Tibial nerve (tissue), 4 donors: ENCODE results near the gene IRF8.

ENCODE experiments used
- EP300 ChIP-seq, 2 donors: sonication (generic); formaldehyde crosslinking; IDR thresholded peaks; one replicate each; pipeline ENCODE4 v1.6.1; 2017; ENCODE audit warnings: antibody characterized with exemption in 2 of 2, mild to moderate bottlenecking in 1 of 2
- POLR2A ChIP-seq, 2 donors: fragments of 450-650 bp; IDR thresholded peaks; one replicate each; pipeline ENCODE4 v1.6.1; 2017; ENCODE audit warnings: antibody characterized with exemption in 2 of 2, mild to moderate bottlenecking in 2 of 2, moderate library complexity in 2 of 2
- TF ChIP-seq, protein P1 (sequence below), 5 experiments: fragments of 200-600 bp in 3 of 5; fragments of 450-650 bp in 2 of 5; sonication (generic) in 3 of 5; IDR thresholded peaks; one replicate each; pipeline ENCODE4 v1.5.1; 2016 to 2019; ENCODE audit warnings: antibody characterized with exemption in 5 of 5, mild to moderate bottlenecking in 3 of 5, moderate library complexity in 2 of 5

DNA sequence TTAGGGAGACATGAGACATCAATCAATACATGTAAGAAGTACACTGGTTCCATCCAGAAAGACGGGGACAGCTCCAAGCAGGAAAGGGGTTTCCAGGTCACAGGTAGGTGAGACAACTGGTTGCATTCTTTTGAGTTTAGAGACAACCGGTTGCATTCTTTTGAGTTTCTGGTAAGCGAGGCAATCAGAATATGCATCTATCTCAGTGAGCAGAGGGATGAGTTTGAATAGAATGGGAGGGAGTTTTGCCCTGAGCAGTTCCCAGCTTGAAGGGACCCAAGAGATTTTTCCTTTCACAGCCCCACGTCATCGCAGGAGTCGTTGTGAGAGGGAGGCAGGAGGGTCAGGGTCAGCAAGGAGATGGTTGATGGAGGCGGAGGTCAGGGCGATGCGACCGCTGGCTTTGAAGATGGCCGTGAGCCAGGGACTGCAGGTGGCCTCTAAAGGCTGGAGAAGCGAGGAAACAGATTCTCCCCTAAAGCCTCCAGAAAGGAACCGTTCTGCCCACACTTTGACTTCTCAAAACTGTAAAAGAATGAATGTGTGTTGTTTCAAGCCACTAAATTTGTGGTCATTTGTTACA is 36.5 kb downstream of the IRF8 start:
- TF ChIP-seq, protein P1, sequence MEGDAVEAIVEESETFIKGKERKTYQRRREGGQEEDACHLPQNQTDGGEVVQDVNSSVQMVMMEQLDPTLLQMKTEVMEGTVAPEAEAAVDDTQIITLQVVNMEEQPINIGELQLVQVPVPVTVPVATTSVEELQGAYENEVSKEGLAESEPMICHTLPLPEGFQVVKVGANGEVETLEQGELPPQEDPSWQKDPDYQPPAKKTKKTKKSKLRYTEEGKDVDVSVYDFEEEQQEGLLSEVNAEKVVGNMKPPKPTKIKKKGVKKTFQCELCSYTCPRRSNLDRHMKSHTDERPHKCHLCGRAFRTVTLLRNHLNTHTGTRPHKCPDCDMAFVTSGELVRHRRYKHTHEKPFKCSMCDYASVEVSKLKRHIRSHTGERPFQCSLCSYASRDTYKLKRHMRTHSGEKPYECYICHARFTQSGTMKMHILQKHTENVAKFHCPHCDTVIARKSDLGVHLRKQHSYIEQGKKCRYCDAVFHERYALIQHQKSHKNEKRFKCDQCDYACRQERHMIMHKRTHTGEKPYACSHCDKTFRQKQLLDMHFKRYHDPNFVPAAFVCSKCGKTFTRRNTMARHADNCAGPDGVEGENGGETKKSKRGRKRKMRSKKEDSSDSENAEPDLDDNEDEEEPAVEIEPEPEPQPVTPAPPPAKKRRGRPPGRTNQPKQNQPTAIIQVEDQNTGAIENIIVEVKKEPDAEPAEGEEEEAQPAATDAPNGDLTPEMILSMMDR (IDR thresholded peaks at IDR 0.05), result no peak
- TF ChIP-seq EP300 (IDR thresholded peaks at IDR 0.05), result no peak
- TF ChIP-seq POLR2A (IDR thresholded peaks at IDR 0.05), result no peak
